DMS 273 (cell line): ENCODE results near the gene UBE2B.
A peak's percentile ranks its signal among the peaks of the same experiment; 100 is the strongest.
"Not testable (repeated sequence)": the region's sequence is repeated elsewhere in the genome, so short reads cannot be mapped to it uniquely, and the experiment has no call there.

Experiments used
- DNase-seq: peaks from one replicate; lab custom pipeline; 2025; ENCODE audit not compliant: unreplicated experiment; lab: John Stamatoyannopoulos, UW

UBE2B gene

DNA sequence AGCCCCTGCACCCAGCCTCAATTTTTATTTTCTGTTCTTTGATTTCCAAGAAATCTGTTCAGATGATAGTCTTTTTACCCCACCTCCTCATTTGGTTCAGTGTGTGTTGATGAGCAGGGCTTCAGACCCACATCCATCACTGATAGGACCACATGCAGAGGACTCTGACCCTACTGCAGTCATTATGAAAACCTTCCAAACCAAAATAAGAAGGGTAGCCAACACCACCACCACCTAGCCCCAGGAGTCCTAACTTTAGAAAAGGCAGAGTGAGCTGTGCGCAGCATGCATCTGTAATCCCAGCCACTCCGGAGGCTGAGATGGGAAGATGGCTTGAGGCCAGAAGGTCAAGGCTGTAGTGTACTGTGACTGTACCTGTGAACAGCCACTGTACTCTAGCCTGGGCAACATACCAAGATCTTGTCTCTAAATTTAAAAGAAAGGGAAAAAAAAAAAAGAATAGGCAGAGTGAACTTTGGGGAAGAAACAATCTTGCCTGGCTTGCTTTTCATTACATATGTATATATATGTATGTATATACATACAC lies 27.3 kb downstream of the UBE2B start:
- no peak for DNase-seq

DNA sequence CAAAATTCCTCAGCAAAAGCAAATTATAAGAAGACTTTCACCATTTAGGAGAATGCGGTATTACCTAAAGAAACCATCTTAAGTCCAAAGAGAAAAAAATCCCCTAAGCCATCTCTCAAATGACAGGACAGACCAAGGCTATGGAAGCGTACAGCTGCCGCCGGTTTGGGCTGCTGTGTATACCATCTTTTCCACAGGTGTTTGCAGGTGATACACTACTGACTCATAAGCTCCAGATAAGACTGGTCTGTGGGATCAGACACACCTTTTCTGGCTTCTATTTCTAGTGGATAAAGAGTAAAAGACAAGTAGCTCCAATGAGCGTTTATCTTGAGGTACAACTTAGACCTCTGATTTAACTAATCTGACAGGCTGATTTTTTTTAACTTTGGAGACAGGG lies 32.6 kb downstream of the UBE2B start:
- DNase-seq: no peak

DNA sequence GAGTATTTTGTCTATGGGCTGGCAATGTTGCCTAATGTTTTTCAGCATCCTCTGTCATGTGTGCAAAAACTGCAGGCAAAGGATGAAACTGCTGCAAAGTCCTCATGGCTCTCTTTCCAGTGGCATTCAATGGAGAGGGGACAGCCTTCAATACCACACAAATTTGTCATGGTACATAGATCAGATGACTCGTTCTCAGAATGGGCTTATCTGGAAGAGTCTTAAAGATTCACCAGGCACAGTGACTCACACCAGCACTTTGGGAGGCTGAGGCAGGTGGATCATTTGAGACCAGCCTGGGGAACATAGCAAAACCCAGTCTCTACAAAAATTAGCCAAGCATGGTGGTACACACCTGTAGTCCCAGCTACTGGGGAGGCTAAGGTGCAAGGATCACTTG lies 35.0 kb downstream of the UBE2B start:
- no peak for DNase-seq

DNA sequence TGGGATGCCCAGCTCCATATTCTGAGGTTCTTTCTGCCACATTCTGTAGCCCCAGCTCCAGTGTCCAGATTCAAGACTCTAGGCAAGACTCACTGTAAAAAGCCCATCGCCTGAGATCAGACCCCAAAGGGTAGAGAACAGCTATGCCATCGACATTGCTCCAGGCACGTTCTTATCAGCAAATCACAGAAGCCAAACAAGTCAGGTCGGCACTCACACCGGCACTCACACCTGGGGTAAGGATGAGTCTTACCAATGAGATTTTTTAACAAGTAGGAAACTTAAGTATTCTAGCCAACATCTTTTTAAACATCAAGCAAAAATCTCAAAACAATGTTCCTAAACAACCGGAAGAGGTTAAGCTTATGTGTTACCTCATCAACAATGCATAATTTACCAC lies 38.0 kb downstream of the UBE2B start:
- no peak for DNase-seq

DNA sequence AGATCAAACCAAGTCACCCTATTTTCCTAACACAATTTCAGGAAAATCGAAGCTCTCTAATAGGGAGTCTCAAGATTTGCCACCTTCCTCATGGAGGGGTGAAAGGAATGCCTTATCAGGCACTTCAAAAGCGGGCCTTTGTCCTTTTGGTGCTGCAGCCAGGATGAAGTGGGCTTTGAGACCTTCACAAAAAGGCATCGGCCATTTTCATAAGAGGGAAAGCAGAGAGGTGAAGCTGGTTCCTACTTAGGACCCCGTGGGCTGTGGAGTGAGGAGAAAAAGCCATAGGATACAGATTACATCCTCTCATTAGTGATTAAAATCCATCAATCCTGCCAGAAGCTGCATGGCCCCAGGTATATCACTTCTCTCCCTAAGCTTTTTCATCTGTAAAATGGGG lies 39.5 kb downstream of the UBE2B start:
- no peak for DNase-seq

DNA sequence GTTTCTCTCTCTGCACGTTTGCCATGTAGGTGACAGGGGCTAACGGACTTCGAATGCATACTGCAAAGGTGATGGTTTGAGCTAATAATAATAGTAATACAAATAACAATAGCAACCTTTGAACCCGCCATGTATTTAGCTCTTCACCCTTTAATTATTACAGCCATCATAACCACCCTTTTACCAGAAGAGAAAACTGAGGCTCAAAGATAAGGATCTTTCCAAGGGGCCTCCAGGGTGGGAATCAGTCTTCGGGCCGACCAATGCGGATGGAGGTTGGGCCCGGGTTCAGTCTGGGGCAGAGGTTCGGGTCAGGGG lies 39.8 kb downstream of the UBE2B start:
- DNase-seq: no peak

DNA sequence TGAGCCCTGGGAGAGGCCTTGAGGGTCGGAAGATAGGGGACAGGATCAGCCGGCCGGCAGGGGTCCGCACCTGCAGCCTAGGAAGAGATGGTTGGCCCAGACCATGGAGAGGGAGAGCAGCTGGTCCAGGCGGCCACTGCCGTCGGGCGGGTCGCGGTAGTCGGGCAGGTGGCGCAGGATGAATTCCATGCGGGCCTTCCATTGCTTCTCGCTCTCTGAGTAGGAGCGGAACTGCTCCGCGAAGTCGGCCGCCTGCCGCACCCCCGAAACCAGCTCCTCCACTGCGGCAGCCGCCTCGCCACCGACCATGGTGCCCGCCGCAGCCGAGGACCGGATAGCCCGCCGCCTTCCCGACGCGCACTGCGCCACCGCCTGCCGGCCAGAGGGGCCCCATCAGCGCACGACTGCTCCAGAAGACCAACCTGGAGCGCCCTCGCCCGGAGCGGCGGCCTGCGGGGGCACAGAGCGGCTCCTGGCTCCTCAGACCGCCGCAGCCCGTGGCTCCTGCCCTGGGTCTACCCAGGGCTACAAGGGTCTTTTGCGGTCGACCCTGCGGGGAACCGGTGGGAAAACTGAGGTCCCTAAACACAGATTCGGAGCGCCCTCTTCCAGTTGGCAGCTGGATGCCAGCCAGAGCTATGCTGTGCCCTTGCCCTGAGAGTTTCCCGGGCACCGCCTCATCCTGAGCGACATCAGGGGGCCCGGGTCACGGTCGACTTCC lies 40.3 kb downstream of the UBE2B start, which contains the start of gene CDKN2AIPNL:
TSS of gene CDKN2AIPNL (minus strand) at position 336 of the 721 bp plus-strand sequence. CDS start at position 309, 27 bp downstream.
- peak; percentile 95 for DNase-seq

DNA sequence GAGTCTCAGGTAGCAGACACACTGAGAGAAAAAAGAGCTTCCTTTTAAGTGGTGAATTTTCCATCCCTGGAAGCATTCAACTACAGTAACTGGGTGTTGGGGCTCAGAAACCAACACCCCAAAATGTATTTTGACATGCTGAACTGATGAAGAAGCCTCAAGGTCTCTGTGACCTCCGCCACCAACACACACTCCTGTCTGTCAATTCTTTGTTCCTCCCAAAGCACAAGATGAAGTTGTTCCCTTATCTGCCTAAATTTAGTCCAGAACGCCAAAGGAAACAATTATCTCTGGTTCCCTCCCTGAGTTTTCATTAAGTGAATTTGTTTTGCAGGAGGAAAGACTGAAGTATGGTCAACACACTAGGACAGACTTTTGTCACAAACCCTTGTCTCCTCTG lies 41.7 kb downstream of the UBE2B start:
- no peak for DNase-seq

DNA sequence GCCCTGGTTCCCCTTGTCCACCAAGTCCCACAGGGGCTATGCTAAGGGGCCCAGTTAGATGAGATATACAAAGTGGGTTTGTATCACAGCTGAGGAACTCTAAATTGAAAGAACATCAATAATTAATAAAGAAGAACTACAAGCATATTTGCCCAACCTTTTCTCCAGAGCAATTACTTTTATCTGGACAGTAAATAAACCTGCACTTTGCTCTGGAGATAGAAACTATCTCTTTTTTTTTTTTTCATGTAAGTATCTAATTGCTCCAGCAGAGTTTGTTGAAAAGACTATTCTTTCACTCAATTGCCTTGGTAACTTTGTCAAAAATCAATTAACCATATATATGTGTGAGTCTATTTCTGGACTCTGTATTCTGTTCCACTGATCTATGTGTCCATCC lies 46.3 kb downstream of the UBE2B start:
- no peak for DNase-seq

DNA sequence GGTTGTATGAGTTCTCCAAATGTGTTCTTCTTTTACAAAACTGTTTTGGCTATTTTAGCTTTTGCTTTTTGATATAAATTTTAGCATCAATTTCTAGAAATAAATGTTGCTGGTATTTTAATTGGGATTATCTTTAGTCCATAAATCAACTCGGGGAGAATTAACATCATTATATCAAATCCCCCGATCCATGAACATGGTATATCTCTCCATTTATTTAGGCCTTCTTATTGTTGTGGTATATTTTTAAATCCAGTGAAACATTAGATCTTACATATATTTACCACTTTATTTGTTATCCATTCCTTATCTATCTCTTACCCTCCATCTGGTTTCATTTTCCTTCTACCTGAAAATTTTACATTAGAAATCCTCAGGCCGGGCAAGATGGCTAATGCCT lies 47.6 kb downstream of the UBE2B start:
- DNase-seq: no peak

DNA sequence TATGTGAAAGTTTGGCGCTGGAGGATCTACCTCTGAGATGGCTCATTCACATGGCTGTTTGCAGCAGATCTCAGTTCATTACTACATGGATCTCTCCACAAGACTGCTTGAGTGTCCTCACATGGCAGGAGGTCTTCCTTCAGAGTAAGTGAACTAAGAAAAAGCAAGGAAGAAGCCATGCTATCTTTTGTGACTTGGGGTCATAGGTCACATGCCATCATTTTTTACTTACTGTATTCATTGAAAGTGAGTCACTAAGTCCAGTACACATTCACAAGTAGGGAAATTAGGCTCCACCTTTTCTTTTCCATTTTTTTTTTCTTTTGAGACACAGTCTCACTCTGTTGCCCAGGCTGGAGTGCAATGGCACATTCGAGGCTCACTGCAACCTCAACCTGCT lies 49.0 kb downstream of the UBE2B start:
- no peak for DNase-seq

DNA sequence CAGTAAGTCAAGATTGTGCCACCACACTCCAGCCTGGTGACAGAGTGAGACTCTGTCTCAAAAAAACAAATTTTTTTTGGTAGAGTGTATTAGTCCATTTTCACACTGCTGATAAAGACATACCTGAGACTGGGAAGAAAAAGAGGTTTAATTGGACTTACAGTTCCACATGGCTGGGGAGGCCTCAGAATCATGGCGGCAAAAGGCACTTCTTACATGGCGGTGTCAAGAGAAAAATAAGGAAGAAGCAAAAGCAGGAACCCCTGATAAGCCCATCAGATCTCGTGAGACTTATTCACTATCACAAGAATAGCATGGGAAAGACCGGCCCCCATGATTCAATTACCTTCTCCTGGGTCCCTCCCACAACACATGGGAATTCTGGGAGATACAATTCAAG lies 49.7 kb downstream of the UBE2B start:
- DNase-seq: not testable (repeated sequence)

DNA sequence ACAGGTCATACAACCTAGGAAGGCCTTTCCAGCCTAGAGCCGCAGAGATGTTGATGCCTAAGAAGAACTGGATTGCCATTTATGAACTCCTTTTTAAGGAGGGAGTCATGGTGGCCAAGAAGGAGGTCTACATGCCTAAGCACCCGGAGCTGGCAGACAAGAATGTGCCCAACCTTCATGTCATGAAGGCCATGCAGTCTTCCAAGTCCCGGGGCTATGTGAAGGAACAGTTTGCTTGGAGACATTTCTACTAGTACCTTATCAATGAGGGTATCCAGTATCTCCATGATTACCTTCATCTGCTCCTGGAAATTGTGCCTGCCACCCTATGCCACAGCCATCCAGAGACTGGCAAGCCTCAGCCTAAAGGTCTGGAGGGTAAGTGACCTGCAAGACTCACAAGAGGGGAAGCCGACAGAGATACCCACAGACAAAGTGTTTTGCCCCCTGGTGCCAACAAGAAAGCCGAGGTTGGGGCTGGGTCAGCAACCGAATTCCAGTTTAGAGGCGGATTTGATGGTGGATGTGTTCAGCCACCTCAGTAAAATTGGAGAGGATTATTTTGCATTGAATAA lies 51.5 kb downstream of the UBE2B start:
- DNase-seq: no peak

DNA sequence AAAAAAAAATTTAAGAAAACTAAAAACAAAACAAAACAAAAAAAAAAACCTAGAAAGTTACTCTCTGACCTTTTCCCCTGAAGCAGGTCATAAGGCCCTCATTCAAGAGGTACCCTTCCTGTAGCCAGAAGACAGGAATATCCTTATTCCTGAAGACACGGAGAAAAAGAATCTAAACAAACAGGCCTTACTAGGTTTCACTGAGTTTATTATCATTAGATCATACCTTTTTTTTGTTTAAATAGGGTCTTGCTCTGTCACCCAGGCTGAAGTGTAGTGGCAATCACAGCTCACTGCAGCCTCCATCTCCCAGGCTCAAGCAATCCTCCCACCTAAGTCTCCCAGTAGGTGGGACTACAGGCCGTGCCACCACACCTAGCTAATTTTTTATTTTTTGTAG lies 52.0 kb downstream of the UBE2B start:
- no peak for DNase-seq

DNA sequence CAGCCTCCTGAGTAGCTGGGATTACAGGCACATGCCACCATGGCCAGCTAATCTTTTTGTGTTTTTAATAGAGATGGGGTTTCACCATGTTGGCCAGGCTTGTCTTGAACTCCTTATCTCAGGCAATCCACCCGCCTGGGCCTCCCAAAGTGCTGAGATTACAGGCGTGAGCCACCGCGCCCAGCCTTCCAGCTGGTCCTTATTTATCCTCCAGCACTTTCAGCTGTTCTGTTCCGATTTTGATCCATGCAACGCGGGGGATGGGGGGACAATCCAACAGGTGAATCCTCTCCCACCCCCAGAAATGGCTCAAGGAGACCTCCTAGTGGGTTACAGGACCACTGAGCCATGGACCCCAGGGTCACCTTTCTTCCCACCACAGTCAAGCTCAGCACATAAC lies 55.0 kb downstream of the UBE2B start:
- no peak for DNase-seq

DNA sequence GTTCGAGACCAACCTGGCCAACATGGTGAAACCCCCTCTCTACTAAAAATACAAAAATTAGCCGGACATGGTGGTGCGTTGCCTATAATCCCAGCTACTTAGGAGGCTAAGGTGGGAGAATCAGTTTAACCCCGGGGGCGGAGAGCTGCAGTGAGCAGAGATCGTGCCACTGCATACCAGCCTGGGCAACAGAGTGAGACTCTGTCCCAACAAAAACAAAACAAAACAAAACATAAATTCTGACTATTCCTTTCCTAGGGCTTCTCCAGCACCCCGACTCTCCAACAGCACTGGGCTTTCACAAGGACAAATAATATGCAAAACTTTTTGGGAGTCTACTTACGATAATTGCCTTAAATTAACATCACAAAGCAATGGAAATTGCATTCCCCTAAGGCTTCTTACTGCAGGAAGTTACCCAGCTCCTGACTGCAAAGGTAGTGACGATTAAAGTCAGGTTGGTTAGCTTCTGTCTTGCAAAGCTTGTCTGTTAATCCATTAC lies 56.2 kb downstream of the UBE2B start:
- DNase-seq: no peak

DNA sequence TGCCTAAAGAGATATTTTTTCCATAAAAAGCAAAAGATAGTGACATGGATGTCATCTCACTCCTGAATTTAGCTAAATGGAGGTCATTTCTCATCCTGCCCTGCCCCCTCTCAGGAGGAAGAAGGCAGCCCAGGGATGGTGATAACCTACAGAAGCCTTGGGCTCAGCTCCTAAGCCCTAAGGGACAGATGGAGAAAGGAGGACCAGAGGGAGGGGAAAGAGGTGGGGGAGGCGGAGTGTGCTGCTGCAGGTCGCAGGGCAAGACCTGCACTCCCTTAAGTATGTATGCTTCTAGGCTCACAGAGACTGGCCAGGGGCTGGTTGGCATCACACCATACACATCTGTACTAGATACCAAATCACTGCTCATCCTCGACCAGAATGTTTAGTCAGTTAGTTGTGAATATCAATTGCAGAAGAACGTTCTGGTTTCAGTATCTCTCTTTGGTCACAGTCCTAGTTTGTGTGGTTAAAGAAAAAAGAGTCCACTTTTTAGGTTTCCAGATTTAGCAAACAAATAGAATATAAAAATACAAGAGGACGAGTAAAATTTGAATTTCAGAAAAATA lies 58.7 kb downstream of the UBE2B start:
- DNase-seq: peak; percentile 16

DNA sequence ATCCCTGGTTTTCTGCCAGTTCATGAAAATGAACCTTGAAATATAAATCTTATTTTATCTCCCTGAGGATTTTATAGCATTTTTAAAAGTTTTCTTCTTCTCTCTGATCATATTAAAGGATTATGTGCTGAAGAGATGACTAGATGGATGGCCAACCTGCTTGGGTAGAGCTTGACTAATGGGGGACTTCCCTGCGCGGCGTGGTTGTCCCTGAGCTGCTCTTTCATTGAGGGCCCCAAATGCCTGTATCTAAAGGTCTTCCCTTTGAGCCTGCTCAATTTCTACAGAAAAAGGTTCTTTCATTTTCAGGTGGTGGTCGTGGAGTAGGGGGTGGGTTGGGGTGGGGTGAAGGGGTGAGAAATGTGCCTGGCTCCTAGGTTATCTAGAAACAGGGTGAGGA lies 60.8 kb downstream of the UBE2B start:
- no peak for DNase-seq

DNA sequence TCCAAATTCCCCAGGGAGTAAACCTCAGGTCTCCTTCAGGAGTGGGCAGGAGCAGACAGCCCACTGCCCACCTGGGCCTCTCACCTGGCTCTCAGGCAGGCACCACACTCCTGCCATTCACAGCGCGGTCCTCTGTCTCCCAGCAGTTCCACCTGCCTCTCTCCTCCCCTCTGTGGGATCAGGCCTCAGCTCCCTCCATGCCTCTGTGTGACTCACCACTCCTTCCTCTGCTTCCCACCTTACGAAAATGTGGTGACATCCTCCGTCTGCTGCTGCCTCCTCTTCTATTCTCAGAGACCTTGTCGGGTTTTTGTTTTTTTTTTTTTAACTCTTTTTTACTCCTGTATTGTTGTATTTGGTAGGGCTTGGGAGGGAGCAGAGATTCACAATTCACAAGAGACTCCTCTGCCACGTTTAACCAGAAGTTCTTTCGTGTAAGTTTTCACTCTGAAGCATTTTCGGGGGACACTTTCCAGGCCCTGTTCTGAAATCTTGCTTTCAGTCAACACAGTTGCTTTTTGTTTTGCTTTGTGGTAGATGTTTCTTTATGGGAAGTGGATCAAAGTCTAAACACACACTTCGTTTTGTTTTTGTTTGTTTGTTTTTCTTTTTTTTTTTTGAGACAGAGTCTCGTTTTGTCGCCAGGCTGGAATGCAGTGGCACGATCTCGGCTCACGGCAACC lies 61.4 kb downstream of the UBE2B start:
- DNase-seq: no peak

DNA sequence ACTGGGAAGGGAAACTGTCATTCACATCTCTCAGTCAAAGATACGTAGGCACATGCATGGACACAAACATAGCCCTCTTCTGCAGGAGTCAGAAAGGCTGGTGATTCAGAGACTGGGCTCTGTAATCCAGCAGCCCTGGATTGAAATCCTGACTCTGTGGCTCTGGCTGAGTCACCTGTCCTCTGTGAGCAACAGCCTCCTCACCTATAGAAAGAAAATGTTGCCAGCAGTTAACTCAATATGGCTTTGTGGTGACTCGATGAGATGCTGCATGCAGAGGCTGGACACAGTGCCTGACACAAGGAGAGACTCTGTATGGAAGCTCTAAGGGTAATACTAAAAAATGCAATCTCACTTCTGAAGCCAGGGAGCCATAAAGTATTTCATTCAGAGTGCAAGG lies 64.2 kb downstream of the UBE2B start:
- DNase-seq: no peak

DNA sequence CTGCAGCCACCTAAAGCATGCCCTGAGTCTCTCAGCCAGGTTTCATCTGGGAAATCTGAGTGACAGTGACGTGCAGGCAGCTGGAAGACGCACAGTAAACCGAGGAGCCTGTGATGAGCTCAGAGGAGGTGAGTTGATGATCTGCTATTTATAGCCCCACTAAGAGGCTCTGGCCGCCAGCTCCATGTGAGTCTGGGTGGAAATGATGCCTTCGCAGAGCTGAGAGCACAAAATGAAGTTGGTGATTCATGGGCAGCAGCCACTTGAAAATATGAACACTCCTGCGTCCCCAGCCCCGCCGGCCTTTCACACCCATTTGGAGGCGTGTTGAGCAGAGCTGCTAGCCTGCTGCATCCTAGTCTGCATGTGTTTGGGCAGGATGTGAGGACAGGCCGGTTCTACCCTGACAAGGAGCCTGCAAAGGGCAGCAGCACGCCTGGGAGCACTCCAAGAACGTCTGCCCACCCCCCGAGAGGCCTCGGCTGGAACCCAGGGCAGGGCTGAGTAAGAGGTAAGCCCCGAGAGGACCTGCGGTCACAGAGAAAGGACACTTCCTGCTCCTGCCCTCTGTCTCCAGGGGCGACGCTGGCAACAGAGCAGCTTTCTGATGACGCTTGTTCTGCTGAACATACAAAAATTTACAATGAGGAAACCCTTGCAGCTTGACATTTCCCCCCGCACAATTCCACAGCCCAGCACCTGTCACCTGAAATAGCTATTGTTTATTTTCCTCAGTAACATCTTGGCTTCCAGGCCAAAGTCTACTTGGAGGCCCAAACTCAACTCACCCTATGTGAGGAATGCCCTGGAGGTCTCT lies 65.4 kb downstream of the UBE2B start:
- DNase-seq: no peak
